BLaER1 (cell line): Measurements from ENCODE around the gene GTF2A2.
A peak's percentile ranks its signal among the peaks of the same experiment; 100 is the strongest.
"Not testable (repeated sequence)": the region's sequence is repeated elsewhere in the genome, so short reads cannot be mapped to it uniquely, and the experiment has no call there.

ENCODE experiments used
- H3K27ac ChIP-seq: shearing (Covaris generic); formaldehyde crosslinking; 2 replicates; pipeline ENCODE4 v1.8.1; 2022
- H3K27me3 ChIP-seq: shearing (Covaris generic); formaldehyde crosslinking; 2 replicates; pipeline ENCODE4 v1.8.1; 2022
- H3K36me3 ChIP-seq: shearing (Covaris generic); formaldehyde crosslinking; 2 replicates; pipeline ENCODE4 v1.8.1; 2022
- H3K4me1 ChIP-seq: shearing (Covaris generic); formaldehyde crosslinking; 2 replicates; pipeline ENCODE4 v1.8.1; 2022
- H3K4me2 ChIP-seq: shearing (Covaris generic); formaldehyde crosslinking; 2 replicates; pipeline ENCODE4 v1.8.1; 2022
- H3K4me3 ChIP-seq: shearing (Covaris generic); formaldehyde crosslinking; 2 replicates; pipeline ENCODE4 v1.8.1; 2022
- H3K9ac ChIP-seq: shearing (Covaris generic); formaldehyde crosslinking; 2 replicates; pipeline ENCODE4 v1.8.1; 2022
- H3K9me3 ChIP-seq: shearing (Covaris generic); formaldehyde crosslinking; 2 replicates; pipeline ENCODE4 v1.8.1; 2022
- H4K20me1 ChIP-seq: shearing (Covaris generic); formaldehyde crosslinking; 2 replicates; pipeline ENCODE4 v1.8.1; 2022
- Cebpa-rat ChIP-seq: shearing (Covaris generic); IDR thresholded peaks from 2 replicates; pipeline ENCODE4 v1.8.1; 2022

Gene GTF2A2

GRCh38 chr15:59656897-59657634 is at the start of gene GTF2A2:
GTF2A2 (minus strand) TSS chr15:59657515; CDS start chr15:59652277, 5,238 bp downstream.
- peak within 1 kb of the TSS; percentile 94 for H3K27ac ChIP-seq
- H3K36me3 ChIP-seq = peaks cover 70% of the 10 kb centered on the region
- no peaks in the 10 kb centered on the region for H3K27me3 ChIP-seq
- H3K4me3 ChIP-seq = peak within 1 kb of the TSS; percentile 87
- peaks cover 46% of the 10 kb centered on the region for H4K20me1 ChIP-seq
- H3K9ac ChIP-seq = peak within 1 kb of the TSS; percentile 91
- peaks cover 10% of the 10 kb centered on the region; the same call in 1 of the 2 replicates for H3K9me3 ChIP-seq
- no peak for TF ChIP-seq Cebpa-rat
- H3K4me1 ChIP-seq = peaks cover 23% of the 10 kb centered on the region
- H3K4me2 ChIP-seq = peak within 1 kb of the TSS; percentile 85

GRCh38 chr15:59703979-59704796 is 46.9 kb upstream of the GTF2A2 start:
- Histone ChIP-seq H3K36me3 (no peaks in the 10 kb centered on the region), H3K27me3 (no peaks in the 10 kb centered on the region), H3K4me2 (no peak overlapping the region), H3K9me3 (no peaks in the 10 kb centered on the region), H3K9ac (no peak overlapping the region), H3K4me3 (no peak overlapping the region), H3K27ac (no peak overlapping the region), H4K20me1 (no peaks in the 10 kb centered on the region), H3K4me1 (no peaks in the 10 kb centered on the region)
- no peak for TF ChIP-seq Cebpa-rat

GRCh38 chr15:59702351-59702750 is 45.0 kb upstream of the GTF2A2 start:
- Histone ChIP-seq H3K4me3 (no peak overlapping the region), H3K36me3 (no peaks in the 10 kb centered on the region), H3K9ac (no peak overlapping the region), H3K27me3 (no peaks in the 10 kb centered on the region), H3K9me3 (no peaks in the 10 kb centered on the region), H3K27ac (no peak overlapping the region), H4K20me1 (no peaks in the 10 kb centered on the region), H3K4me1 (no peaks in the 10 kb centered on the region), H3K4me2 (no peak overlapping the region)
- no peak for TF ChIP-seq Cebpa-rat

GRCh38 chr15:59701880-59702279 is 44.6 kb upstream of the GTF2A2 start:
- Histone ChIP-seq H3K9ac (no peak overlapping the region), H3K4me2 (no peak overlapping the region)
- no peak for TF ChIP-seq Cebpa-rat

GRCh38 chr15:59699810-59700431 is 42.6 kb upstream of the GTF2A2 start:
- no peak overlapping the region for H3K27ac ChIP-seq
- no peaks in the 10 kb centered on the region for H4K20me1 ChIP-seq
- no peaks in the 10 kb centered on the region for H3K4me1 ChIP-seq
- H3K9ac ChIP-seq = no peak overlapping the region
- no peaks in the 10 kb centered on the region for H3K9me3 ChIP-seq
- TF ChIP-seq Cebpa-rat = no peak
- no peak overlapping the region for H3K4me3 ChIP-seq
- H3K36me3 ChIP-seq = no peaks in the 10 kb centered on the region
- H3K27me3 ChIP-seq = no peaks in the 10 kb centered on the region
- H3K4me2 ChIP-seq = no peak overlapping the region

More at GRCh38 chr15:59701880-59702279, 44.6 kb upstream of the GTF2A2 start:
- Histone ChIP-seq H3K36me3 (no peaks in the 10 kb centered on the region), H3K9me3 (no peaks in the 10 kb centered on the region), H3K4me3 (no peak overlapping the region), H3K4me1 (no peaks in the 10 kb centered on the region), H4K20me1 (no peaks in the 10 kb centered on the region), H3K27ac (no peak overlapping the region), H3K27me3 (no peaks in the 10 kb centered on the region)

GRCh38 chr15:59698065-59698464 is 40.8 kb upstream of the GTF2A2 start:
- not testable (repeated sequence) for H3K36me3 ChIP-seq, H3K4me1 ChIP-seq, H3K4me2 ChIP-seq, H3K27me3 ChIP-seq, H3K27ac ChIP-seq, H3K9me3 ChIP-seq, H4K20me1 ChIP-seq, H3K9ac ChIP-seq, H3K4me3 ChIP-seq

- Histone ChIP-seq H3K4me1 (no peaks in the 10 kb centered on the region), H3K36me3 (no peaks in the 10 kb centered on the region), H3K9me3 (no peaks in the 10 kb centered on the region), H3K27me3 (no peaks in the 10 kb centered on the region), H3K9ac (no peak overlapping the region), H4K20me1 (no peaks in the 10 kb centered on the region), H3K27ac (no peak overlapping the region), H3K4me2 (no peak overlapping the region), H3K4me3 (no peak overlapping the region)
- no peak for TF ChIP-seq Cebpa-rat
Observed at GRCh38 chr15:59696332-59696731, 39.0 kb upstream of the GTF2A2 start.

- no peaks in the 10 kb centered on the region for H3K27me3 ChIP-seq
- H3K9ac ChIP-seq = no peak overlapping the region
- no peak overlapping the region for H3K4me3 ChIP-seq
- H3K4me1 ChIP-seq = peaks cover 12% of the 10 kb centered on the region
- H4K20me1 ChIP-seq = no peaks in the 10 kb centered on the region
- H3K27ac ChIP-seq = no peak overlapping the region
- H3K36me3 ChIP-seq = no peaks in the 10 kb centered on the region
- TF ChIP-seq Cebpa-rat = no peak
- H3K9me3 ChIP-seq = no peaks in the 10 kb centered on the region
- H3K4me2 ChIP-seq = no peak overlapping the region
Observed at GRCh38 chr15:59694779-59695178, 37.5 kb upstream of the GTF2A2 start.

GRCh38 chr15:59691194-59691805 is 34.0 kb upstream of the GTF2A2 start:
- H3K4me3 ChIP-seq = no peak overlapping the region
- peaks cover 28% of the 10 kb centered on the region for H4K20me1 ChIP-seq
- no peak overlapping the region for H3K9ac ChIP-seq
- no peaks in the 10 kb centered on the region for H3K27me3 ChIP-seq
- no peaks in the 10 kb centered on the region for H3K9me3 ChIP-seq
- no peak overlapping the region for H3K27ac ChIP-seq
- peaks cover 26% of the 10 kb centered on the region for H3K4me1 ChIP-seq
- no peak overlapping the region for H3K4me2 ChIP-seq
- no peak for TF ChIP-seq Cebpa-rat
- no peaks in the 10 kb centered on the region for H3K36me3 ChIP-seq
